Mesendoderm (in vitro differentiated cells): ENCODE results near the gene DRG1.

Experiments used
- DNase-seq: peaks from one replicate; pipeline ENCODE4 v3.0.0; 2013
- H2AK5ac ChIP-seq: 2 replicates; pipeline ENCODE4 v1.6.1; 2013; ENCODE audit warnings: low read length, inconsistent platforms
- H2BK120ac ChIP-seq: 2 replicates; pipeline ENCODE4 v1.6.1; 2013; ENCODE audit warnings: low read depth, mild to moderate bottlenecking, low read length, moderate library complexity, mixed read lengths
- H2BK15ac ChIP-seq: replicated peaks from 2 replicates; pipeline ENCODE4 v1.6.1; 2013; ENCODE audit warnings: low read depth, mild to moderate bottlenecking, moderate library complexity
- H2BK5ac ChIP-seq: 2 replicates; pipeline ENCODE4 v1.6.1; 2013; ENCODE audit warnings: low read length, inconsistent platforms
- H3K18ac ChIP-seq: 2 replicates; pipeline ENCODE4 v1.6.1; 2013; ENCODE audit warnings: mild to moderate bottlenecking, low read length, mixed read lengths
- H3K23ac ChIP-seq: one replicate; pipeline ENCODE4 v1.6.1; 2013; ENCODE audit warnings: low read length
- H3K27ac ChIP-seq: 2 replicates; pipeline ENCODE4 v1.5.1; 2013; ENCODE audit warnings: low read depth, mild to moderate bottlenecking, inconsistent platforms, low read length, moderate library complexity
- H3K27me3 ChIP-seq: 2 replicates; pipeline ENCODE4 v1.6.1; 2013; ENCODE audit warnings: low read length, control low read depth, mild to moderate bottlenecking, inconsistent platforms; ENCODE audit not compliant: insufficient read depth, poor library complexity
- H3K36me3 ChIP-seq: 2 replicates; pipeline ENCODE4 v1.6.1; 2013; ENCODE audit warnings: low read length, inconsistent platforms; ENCODE audit not compliant: control insufficient read depth, insufficient read depth
- H3K4ac ChIP-seq: one replicate; pipeline ENCODE4 v1.6.1; 2013; ENCODE audit warnings: low read depth, mild to moderate bottlenecking, low read length, moderate library complexity
- H3K4me1 ChIP-seq: 2 replicates; pipeline ENCODE4 v1.6.1; 2013; ENCODE audit warnings: low read depth, low read length, inconsistent platforms; ENCODE audit not compliant: control insufficient read depth
- H3K4me2 ChIP-seq: 2 replicates; pipeline ENCODE4 v1.6.1; 2013; ENCODE audit warnings: low read length
- H3K4me3 ChIP-seq: 2 replicates; pipeline ENCODE4 v1.5.1; 2013; ENCODE audit warnings: mild to moderate bottlenecking, low read length
- H3K56ac ChIP-seq: one replicate; pipeline ENCODE4 v1.6.1; 2013; ENCODE audit warnings: low read length
- H3K79me1 ChIP-seq: 2 replicates; pipeline ENCODE4 v1.6.1; 2013; ENCODE audit warnings: low read length, inconsistent platforms
- H3K79me2 ChIP-seq: 2 replicates; pipeline ENCODE4 v1.6.1; 2013; ENCODE audit warnings: mild to moderate bottlenecking, low read length; ENCODE audit not compliant: control insufficient read depth, insufficient read depth
- H3K9ac ChIP-seq: 2 replicates; pipeline ENCODE4 v1.6.1; 2013; ENCODE audit warnings: low read length, inconsistent platforms
- H4K5ac ChIP-seq: one replicate; pipeline ENCODE4 v1.6.1; 2013; ENCODE audit warnings: low read length
- H4K8ac ChIP-seq: one replicate; pipeline ENCODE4 v1.6.1; 2013; ENCODE audit warnings: low read depth, mild to moderate bottlenecking, control low read depth, low read length, moderate library complexity
- WGBS: extraction: QIAGEN DNeasy Blood & Tissue Kit; methylation state at CpG from one replicate; pipeline ENCODE4 v1.1.7; 2013; ENCODE audit warnings: low lambda C conversion rate, missing lambda C conversion rate; ENCODE audit not compliant: insufficient coverage; ENCODE audit errors: extremely low coverage; 5-methylcytosine and 5-hydroxymethylcytosine counted together

DRG1 gene

GRCh38 chr22:31443516-31443915 is 44.1 kb downstream of the DRG1 start:
- no peak overlapping the region for H3K4me2 ChIP-seq
- no peak for DNase-seq
- no peak overlapping the region for H2BK120ac ChIP-seq

GRCh38 chr22:31445642-31446041 is 46.2 kb downstream of the DRG1 start:
- Histone ChIP-seq H3K4me3 (no peak overlapping the region), H2BK15ac (no peak overlapping the region), H3K79me1 (no peaks in the 10 kb centered on the region), H3K79me2 (no peaks in the 10 kb centered on the region), H3K23ac (no peak overlapping the region), H3K18ac (no peak overlapping the region), H2AK5ac (no peak overlapping the region), H3K4ac (no peak overlapping the region), H3K56ac (no peak overlapping the region), H4K5ac (no peak overlapping the region), H2BK120ac (no peak overlapping the region), H3K4me1 (no peaks in the 10 kb centered on the region), H4K8ac (no peak overlapping the region), H3K36me3 (peaks cover 10% of the 10 kb centered on the region), H3K27ac (no peak overlapping the region), H2BK5ac (no peak overlapping the region), H3K27me3 (no peaks in the 10 kb centered on the region), H3K9ac (no peak overlapping the region), H3K4me2 (no peak overlapping the region)
- no peak for DNase-seq
- WGBS: no CpG with 5 or more reads among the region's 3 CpGs

More at GRCh38 chr22:31443516-31443915, 44.1 kb downstream of the DRG1 start:
- no CpG with 5 or more reads among the region's 7 CpGs for WGBS
- H3K27ac ChIP-seq: no peak overlapping the region
- no peak overlapping the region for H3K56ac ChIP-seq
- no peak overlapping the region for H3K9ac ChIP-seq
- no peak overlapping the region for H2BK5ac ChIP-seq
- no peaks in the 10 kb centered on the region for H3K79me1 ChIP-seq
- no peak overlapping the region for H3K4me3 ChIP-seq
- H3K27me3 ChIP-seq: no peaks in the 10 kb centered on the region
- H2AK5ac ChIP-seq: no peak overlapping the region
- no peaks in the 10 kb centered on the region for H3K79me2 ChIP-seq
- no peak overlapping the region for H3K23ac ChIP-seq
- H3K4ac ChIP-seq: no peak overlapping the region
- no peaks in the 10 kb centered on the region for H3K4me1 ChIP-seq
- no peak overlapping the region for H2BK15ac ChIP-seq
- no peak overlapping the region for H3K18ac ChIP-seq
- no peak overlapping the region for H4K8ac ChIP-seq
- no peak overlapping the region for H4K5ac ChIP-seq
- H3K36me3 ChIP-seq: peaks cover 18% of the 10 kb centered on the region

- no peak for DNase-seq
Observed at GRCh38 chr22:31446208-31446607, 46.8 kb downstream of the DRG1 start.

GRCh38 chr22:31446767-31447166 is 47.4 kb downstream of the DRG1 start:
- Histone ChIP-seq H3K4me1 (no peaks in the 10 kb centered on the region), H3K23ac (no peak overlapping the region), H3K4ac (no peak overlapping the region), H3K4me2 (no peak overlapping the region), H3K56ac (no peak overlapping the region), H3K27me3 (no peaks in the 10 kb centered on the region), H4K8ac (no peak overlapping the region), H2BK120ac (no peak overlapping the region), H3K27ac (no peak overlapping the region), H2BK15ac (no peak overlapping the region), H2AK5ac (no peak overlapping the region), H3K79me2 (no peaks in the 10 kb centered on the region), H3K18ac (no peak overlapping the region), H3K4me3 (no peak overlapping the region), H4K5ac (no peak overlapping the region), H3K79me1 (no peaks in the 10 kb centered on the region), H3K36me3 (peaks cover 7% of the 10 kb centered on the region), H2BK5ac (no peak overlapping the region), H3K9ac (no peak overlapping the region)
- no CpG with 5 or more reads among the region's 2 CpGs for WGBS
- no peak for DNase-seq

More at GRCh38 chr22:31446208-31446607, 46.8 kb downstream of the DRG1 start:
- no peak overlapping the region for H3K4ac ChIP-seq
- no peak overlapping the region for H3K56ac ChIP-seq
- no peak overlapping the region for H2BK120ac ChIP-seq
- no peak overlapping the region for H3K4me2 ChIP-seq
- H3K9ac ChIP-seq: no peak overlapping the region
- no peaks in the 10 kb centered on the region for H3K79me1 ChIP-seq
- no peak overlapping the region for H3K4me3 ChIP-seq
- no peak overlapping the region for H2BK5ac ChIP-seq
- no CpG with 5 or more reads among the region's 3 CpGs for WGBS
- no peak overlapping the region for H2AK5ac ChIP-seq
- H3K27ac ChIP-seq: no peak overlapping the region
- no peaks in the 10 kb centered on the region for H3K4me1 ChIP-seq
- no peak overlapping the region for H4K8ac ChIP-seq
- H4K5ac ChIP-seq: no peak overlapping the region
- peaks cover 10% of the 10 kb centered on the region for H3K36me3 ChIP-seq
- no peak overlapping the region for H2BK15ac ChIP-seq
- H3K23ac ChIP-seq: no peak overlapping the region
- H3K18ac ChIP-seq: no peak overlapping the region
- H3K79me2 ChIP-seq: no peaks in the 10 kb centered on the region
- no peaks in the 10 kb centered on the region for H3K27me3 ChIP-seq

GRCh38 chr22:31447337-31447736 is 47.9 kb downstream of the DRG1 start:
- no peak overlapping the region for H2BK15ac ChIP-seq
- no peak overlapping the region for H2BK120ac ChIP-seq
- no peak overlapping the region for H3K4me2 ChIP-seq
- H3K23ac ChIP-seq: no peak overlapping the region
- H3K56ac ChIP-seq: no peak overlapping the region
- H3K79me2 ChIP-seq: no peaks in the 10 kb centered on the region
- WGBS: no CpG with 5 or more reads among the region's 3 CpGs
- no peak overlapping the region for H3K4me3 ChIP-seq
- no peak overlapping the region for H3K9ac ChIP-seq
- H4K8ac ChIP-seq: no peak overlapping the region
- H3K79me1 ChIP-seq: no peaks in the 10 kb centered on the region
- no peaks in the 10 kb centered on the region for H3K4me1 ChIP-seq
- no peak overlapping the region for H4K5ac ChIP-seq
- DNase-seq: no peak
- no peaks in the 10 kb centered on the region for H3K27me3 ChIP-seq
- H2BK5ac ChIP-seq: no peak overlapping the region
- no peak overlapping the region for H2AK5ac ChIP-seq
- H3K4ac ChIP-seq: no peak overlapping the region
- H3K27ac ChIP-seq: no peak overlapping the region
- H3K18ac ChIP-seq: no peak overlapping the region
- peaks cover 6% of the 10 kb centered on the region for H3K36me3 ChIP-seq

GRCh38 chr22:31448382-31448781 is 49.0 kb downstream of the DRG1 start:
- H3K4me1 ChIP-seq: no peaks in the 10 kb centered on the region
- H2BK120ac ChIP-seq: no peak overlapping the region
- H4K8ac ChIP-seq: no peak overlapping the region
- no peak overlapping the region for H3K4ac ChIP-seq
- no peaks in the 10 kb centered on the region for H3K79me1 ChIP-seq
- no peaks in the 10 kb centered on the region for H3K27me3 ChIP-seq
- no peak overlapping the region for H3K4me2 ChIP-seq
- H3K27ac ChIP-seq: no peak overlapping the region
- no peak overlapping the region for H2AK5ac ChIP-seq
- DNase-seq: no peak
- H3K56ac ChIP-seq: no peak overlapping the region
- no peaks in the 10 kb centered on the region for H3K79me2 ChIP-seq
- no peak overlapping the region for H2BK15ac ChIP-seq
- no peak overlapping the region for H4K5ac ChIP-seq
- H3K4me3 ChIP-seq: no peak overlapping the region
- no CpG with 5 or more reads among the region's 2 CpGs for WGBS
- H3K9ac ChIP-seq: no peak overlapping the region
- peaks cover 3% of the 10 kb centered on the region for H3K36me3 ChIP-seq
- no peak overlapping the region for H3K18ac ChIP-seq
- H3K23ac ChIP-seq: no peak overlapping the region
- no peak overlapping the region for H2BK5ac ChIP-seq
